Mucosa of descending colon (tissue), 3 donors: Measurements from ENCODE around the gene PCBP4. TPM values are rescaled to one million over a fixed set of nuclear protein-coding genes. Genes with fewer than 3 reads are reported as not detected.
A peak's percentile ranks its signal among the peaks of the same experiment; 100 is the strongest.

Experiments
- ATAC-seq: fragments of 200-7000 bp; cut with Tn5 transposase; one replicate; pipeline ENCODE4 v1.9.1; 2020; ENCODE audit warnings: mild to moderate bottlenecking, moderate library complexity
- DNase-seq, 3 donors: peaks; one replicate each; pipeline ENCODE4 v3.0.0-alpha.2; 2020
- H3K36me3 ChIP-seq: fragments of 200-600 bp; one replicate; pipeline ENCODE4 v1.8.0; 2021; ENCODE audit warnings: low read depth, mild to moderate bottlenecking
- H3K4me1 ChIP-seq: fragments of 200-600 bp; one replicate; pipeline ENCODE4 v1.8.0; 2021; ENCODE audit warnings: low read depth, mild to moderate bottlenecking
- H3K4me3 ChIP-seq: fragments of 200-600 bp; one replicate; pipeline ENCODE4 v1.8.0; 2021; ENCODE audit warnings: mild to moderate bottlenecking
- H3K9me3 ChIP-seq: fragments of 200-600 bp; one replicate; pipeline ENCODE4 v1.8.0; 2021; ENCODE audit warnings: mild to moderate bottlenecking
- CTCF ChIP-seq: fragments of 200-600 bp; IDR thresholded peaks from one replicate; pipeline ENCODE4 v1.8.0; 2022; ENCODE audit warnings: antibody characterized with exemption, mild to moderate bottlenecking
- intact Hi-C, 2 donors: fragments of 100-400 bp; cut with DNase I in 1 of 2; cut with micrococcal nuclease in 1 of 2; formaldehyde crosslinking; loops; one replicate each; pipeline versions ENCODE4 v1.11.0 to v1.11.1; 2022; cut with DNase I, micrococcal nuclease
- total RNA-seq, 3 donors: library from RNA; stranded (reverse); fragmentation: NEBNext Ultra II Directional in 2 of 3; extraction: Animal tissue kit (Norgen Biotek cat#: 25700) in 2 of 3; gene quantifications; one replicate each; pipeline versions ENCODE4 v1.2.1 to v1.2.4, GENCODE V29; 2021 to 2023
- donor health status: DM: no; HTN: no; CAD: no; lungs with moderate emphysema.
- donor health status: DM: no; HTN: no; CAD: no.
- donor health status: DM: no; HTN: yes; CAD: no.

Gene PCBP4
- total RNA-seq, 3 donors from 2014 or later = 17.8 to 41.9 (median 25.9) TPM

- Histone ChIP-seq H3K4me1 (peaks cover 7% of the 10 kb centered on the region), H3K9me3 (no peaks in the 10 kb centered on the region), H3K36me3 (no peaks in the 10 kb centered on the region), H3K4me3 (no peak within 1 kb of the TSS)
- TF ChIP-seq CTCF = no peak
- ATAC-seq = no peak
- intact Hi-C loops = no loop called here
- peak in 2 of 3 donors; percentile 28 to 42 for DNase-seq
Measured at GRCh38 chr3:51955175-51955892, 11.9 kb downstream of the PCBP4 start, which contains the start of gene GPR62. Gene GPR62, plus strand, starts transcription at chr3:51955381. Its CDS starts 272 bp downstream, at chr3:51955653.

- H3K4me1 ChIP-seq = peaks cover 7% of the 10 kb centered on the region
- no peaks in the 10 kb centered on the region for H3K9me3 ChIP-seq
- no peak for TF ChIP-seq CTCF
- no peak for ATAC-seq
- intact Hi-C loops = no loop called here
- no peaks in the 10 kb centered on the region for H3K36me3 ChIP-seq
- H3K4me3 ChIP-seq = no peak overlapping the region
- no peak for DNase-seq
Measured at GRCh38 chr3:51954713-51955112, 12.5 kb downstream of the PCBP4 start.

GRCh38 chr3:51954105-51954504 is 13.1 kb downstream of the PCBP4 start:
- TF ChIP-seq CTCF = no peak
- no peak for ATAC-seq
- no peak overlapping the region for H3K4me3 ChIP-seq
- H3K4me1 ChIP-seq = peaks cover 7% of the 10 kb centered on the region
- H3K9me3 ChIP-seq = no peaks in the 10 kb centered on the region
- intact Hi-C loops = no loop called here
- no peak for DNase-seq
- no peaks in the 10 kb centered on the region for H3K36me3 ChIP-seq

- Histone ChIP-seq H3K9me3 (no peaks in the 10 kb centered on the region), H3K36me3 (no peaks in the 10 kb centered on the region), H3K4me3 (no peak overlapping the region), H3K4me1 (peaks cover 7% of the 10 kb centered on the region)
- intact Hi-C loops = no loop called here
- TF ChIP-seq CTCF = no peak
- DNase-seq = no peak
- ATAC-seq = no peak
Measured at GRCh38 chr3:51953445-51953844, 13.8 kb downstream of the PCBP4 start.

- Histone ChIP-seq H3K4me3 (no peak overlapping the region), H3K9me3 (no peaks in the 10 kb centered on the region), H3K36me3 (no peaks in the 10 kb centered on the region), H3K4me1 (no peaks in the 10 kb centered on the region)
- TF ChIP-seq CTCF = no peak
- intact Hi-C loops = no loop called here
- ATAC-seq (no peak), DNase-seq (no peak)
Measured at GRCh38 chr3:51950899-51951298, 16.4 kb downstream of the PCBP4 start.
